GM12878 (cell line): ENCODE results near the gene TEX54. TPM values are rescaled to one million over a fixed set of nuclear protein-coding genes. Genes with fewer than 3 reads are reported as not detected.
A peak's percentile ranks its signal among the peaks of the same experiment; 100 is the strongest.

Experiments used
- BACH1 ChIP-seq: fragments of 450-650 bp; IDR thresholded peaks from 2 replicates; pipeline ENCODE4 v1.6.1; 2017; ENCODE audit warnings: mild to moderate bottlenecking, borderline replicate concordance
- BCLAF1 ChIP-seq: fragments of 450-650 bp; IDR thresholded peaks from 2 replicates; pipeline ENCODE4 v1.6.1; 2017; ENCODE audit warnings: antibody characterized with exemption, mild to moderate bottlenecking, moderate library complexity
- CHD1 ChIP-seq: IDR thresholded peaks from 2 replicates; pipeline ENCODE4 v1.6.1; 2012; ENCODE audit warnings: low read depth, low read length, improper control_type of control experiment
- CREM ChIP-seq: IDR thresholded peaks from 2 replicates; pipeline ENCODE4 v1.6.1; 2014; ENCODE audit warnings: antibody characterized with exemption, low read depth
- DPF2 ChIP-seq: fragments of 450-650 bp; IDR thresholded peaks from 2 replicates; pipeline ENCODE4 v1.6.1; 2017; ENCODE audit warnings: mild to moderate bottlenecking
- E2F4 ChIP-seq: IDR thresholded peaks from 2 replicates; pipeline ENCODE4 v1.6.1; 2012; ENCODE audit warnings: low read depth, low read length, improper control_type of control experiment
- HCFC1 ChIP-seq: fragments of 150-350 bp; IDR thresholded peaks from 2 replicates; pipeline ENCODE4 v1.6.1; 2014; ENCODE audit warnings: low read length
- MAX ChIP-seq: IDR thresholded peaks from 2 replicates; pipeline ENCODE4 v1.6.1; 2012; ENCODE audit warnings: low read depth, low read length, improper control_type of control experiment
- MEF2A ChIP-seq: IDR thresholded peaks from 2 replicates; pipeline ENCODE4 v1.6.1; 2011; ENCODE audit warnings: low read depth, mild to moderate bottlenecking, low read length, moderate library complexity; ENCODE audit not compliant: insufficient read depth
- NR2F1 ChIP-seq: fragments of 450-650 bp; conservative IDR thresholded peaks from 2 replicates; pipeline ENCODE4 v1.6.1; 2017; ENCODE audit warnings: mild to moderate bottlenecking
- POLR2AphosphoS5 ChIP-seq: IDR thresholded peaks from 2 replicates; pipeline ENCODE4 v1.6.1; 2011; ENCODE audit warnings: mild to moderate bottlenecking, low read length, inconsistent platforms
- RCOR1 ChIP-seq: conservative IDR thresholded peaks from 2 replicates; pipeline ENCODE4 v1.6.1; 2012; ENCODE audit warnings: low read depth, low read length, improper control_type of control experiment
- RUNX3 ChIP-seq: IDR thresholded peaks from 2 replicates; pipeline ENCODE4 v1.6.1; 2012; ENCODE audit warnings: low read length, inconsistent platforms
- SIN3A ChIP-seq: IDR thresholded peaks from 2 replicates; pipeline ENCODE4 v1.6.1; 2012; ENCODE audit warnings: low read depth, low read length, improper control_type of control experiment
- SIX5 ChIP-seq: IDR thresholded peaks from 2 replicates; pipeline ENCODE4 v1.6.1; 2011; ENCODE audit warnings: mild to moderate bottlenecking, low read depth, low read length, moderate library complexity; ENCODE audit not compliant: severe bottlenecking
- SMC3 ChIP-seq: IDR thresholded peaks from 2 replicates; pipeline ENCODE4 v1.6.1; 2011; ENCODE audit warnings: low read length, improper control_type of control experiment, borderline replicate concordance
- TARDBP ChIP-seq: IDR thresholded peaks from 2 replicates; pipeline ENCODE4 v1.6.1; 2016; ENCODE audit warnings: borderline replicate concordance
- YBX1 ChIP-seq: fragments of 450-650 bp; IDR thresholded peaks from 2 replicates; pipeline ENCODE4 v1.6.1; 2016; ENCODE audit warnings: antibody characterized with exemption
- polyA plus RNA-seq, 11 experiments: library from polyadenylated mRNA; depleted of rRNA in 4 of 11; unstranded in 6 of 11; stranded (reverse) in 5 of 11; fragments of >200 nt; fragmentation: Nextera tagmentation in 4 of 11; fragmentation: Illumina TruSeq in 1 of 11; extraction: Ambion mirVana in 4 of 11; extraction: Trizol in 1 of 11; gene quantifications; 1 replicate in 1 of 11; 2 replicates in 10 of 11; pipeline versions ENCODE4 v1.2.1 to v1.2.3, GENCODE V29; 2011 to 2016; ENCODE audit warnings: inconsistent platforms in 2 of 11, missing spikeins in 2 of 11, low read depth in 1 of 11
- total RNA-seq, 4 experiments: library from RNA; depleted of rRNA in 3 of 4; stranded (reverse); fragments of >200 nt in 3 of 4; fragmentation: Illumina TruSeq in 1 of 4; extraction: Trizol in 1 of 4; gene quantifications; 2 replicates each; pipeline versions ENCODE4 v1.2.1 to v1.2.3, GENCODE V29; 2013 to 2021
- TF ChIP-seq, protein P1 (sequence below): fragments of 450-650 bp; IDR thresholded peaks from 2 replicates; pipeline ENCODE4 v1.6.1; 2016; ENCODE audit warnings: mild to moderate bottlenecking
- TF ChIP-seq, protein P2 (sequence below): fragments of 450-650 bp; formaldehyde crosslinking; IDR thresholded peaks from 2 replicates; pipeline ENCODE4 v1.5.0; 2022; ENCODE audit warnings: mild to moderate bottlenecking, missing genetic modification characterization

Gene TEX54
- total and polyA plus RNA-seq, 10 of the 15 experiments (the other 5 are each of a cell fraction or from before 2014, with no cell fraction given), result 0.38 to 0.68 (median 0.51) TPM; not detected in 7

GRCh38 chr11:62787005-62787759 lies 45.5 kb downstream of the TEX54 start, which contains the start of gene TMEM179B (continued):
- no peak for TF ChIP-seq MEF2A
- no peak for TF ChIP-seq E2F4
- peak; percentile 96 for TF ChIP-seq CREM
- TF ChIP-seq DPF2, result peak; percentile 73
- TF ChIP-seq POLR2AphosphoS5, result peak; percentile 94
- peak; percentile 47; the same call in 1 of the 2 replicates for TF ChIP-seq RUNX3
- TF ChIP-seq SIX5, result peak; percentile 37
- peak; percentile 19 for TF ChIP-seq BACH1
- TF ChIP-seq, protein P1, sequence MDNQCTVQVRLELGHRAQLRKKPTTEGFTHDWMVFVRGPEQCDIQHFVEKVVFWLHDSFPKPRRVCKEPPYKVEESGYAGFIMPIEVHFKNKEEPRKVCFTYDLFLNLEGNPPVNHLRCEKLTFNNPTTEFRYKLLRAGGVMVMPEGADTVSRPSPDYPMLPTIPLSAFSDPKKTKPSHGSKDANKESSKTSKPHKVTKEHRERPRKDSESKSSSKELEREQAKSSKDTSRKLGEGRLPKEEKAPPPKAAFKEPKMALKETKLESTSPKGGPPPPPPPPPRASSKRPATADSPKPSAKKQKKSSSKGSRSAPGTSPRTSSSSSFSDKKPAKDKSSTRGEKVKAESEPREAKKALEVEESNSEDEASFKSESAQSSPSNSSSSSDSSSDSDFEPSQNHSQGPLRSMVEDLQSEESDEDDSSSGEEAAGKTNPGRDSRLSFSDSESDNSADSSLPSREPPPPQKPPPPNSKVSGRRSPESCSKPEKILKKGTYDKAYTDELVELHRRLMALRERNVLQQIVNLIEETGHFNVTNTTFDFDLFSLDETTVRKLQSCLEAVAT, result no peak
- no peak for TF ChIP-seq YBX1
- 0 out of 2 replicates have a peak, but pooled peaks have one; percentile 27 for TF ChIP-seq TARDBP
- TF ChIP-seq NR2F1, result peak; percentile 22; the same call in 1 of the 2 replicates
- TF ChIP-seq SIN3A, result peak; percentile 21
- TF ChIP-seq MAX, result peak; percentile 60; the same call in 1 of the 2 replicates
- no peak for TF ChIP-seq CHD1
- TF ChIP-seq BCLAF1, result no peak
- TF ChIP-seq HCFC1, result peak; percentile 63
- TF ChIP-seq SMC3, result peak; percentile 25; the same call in 1 of the 2 replicates
- TF ChIP-seq, protein P2, sequence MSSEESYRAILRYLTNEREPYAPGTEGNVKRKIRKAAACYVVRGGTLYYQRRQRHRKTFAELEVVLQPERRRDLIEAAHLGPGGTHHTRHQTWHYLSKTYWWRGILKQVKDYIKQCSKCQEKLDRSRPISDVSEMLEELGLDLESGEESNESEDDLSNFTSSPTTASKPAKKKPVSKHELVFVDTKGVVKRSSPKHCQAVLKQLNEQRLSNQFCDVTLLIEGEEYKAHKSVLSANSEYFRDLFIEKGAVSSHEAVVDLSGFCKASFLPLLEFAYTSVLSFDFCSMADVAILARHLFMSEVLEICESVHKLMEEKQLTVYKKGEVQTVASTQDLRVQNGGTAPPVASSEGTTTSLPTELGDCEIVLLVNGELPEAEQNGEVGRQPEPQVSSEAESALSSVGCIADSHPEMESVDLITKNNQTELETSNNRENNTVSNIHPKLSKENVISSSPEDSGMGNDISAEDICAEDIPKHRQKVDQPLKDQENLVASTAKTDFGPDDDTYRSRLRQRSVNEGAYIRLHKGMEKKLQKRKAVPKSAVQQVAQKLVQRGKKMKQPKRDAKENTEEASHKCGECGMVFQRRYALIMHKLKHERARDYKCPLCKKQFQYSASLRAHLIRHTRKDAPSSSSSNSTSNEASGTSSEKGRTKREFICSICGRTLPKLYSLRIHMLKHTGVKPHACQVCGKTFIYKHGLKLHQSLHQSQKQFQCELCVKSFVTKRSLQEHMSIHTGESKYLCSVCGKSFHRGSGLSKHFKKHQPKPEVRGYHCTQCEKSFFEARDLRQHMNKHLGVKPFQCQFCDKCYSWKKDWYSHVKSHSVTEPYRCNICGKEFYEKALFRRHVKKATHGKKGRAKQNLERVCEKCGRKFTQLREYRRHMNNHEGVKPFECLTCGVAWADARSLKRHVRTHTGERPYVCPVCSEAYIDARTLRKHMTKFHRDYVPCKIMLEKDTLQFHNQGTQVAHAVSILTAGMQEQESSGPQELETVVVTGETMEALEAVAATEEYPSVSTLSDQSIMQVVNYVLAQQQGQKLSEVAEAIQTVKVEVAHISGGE (CRISPR knock-in tag), result no peak
- TF ChIP-seq RCOR1, result 0 out of 2 replicates have a peak, but pooled peaks have one; percentile 67
